GM18873 (cell line): ENCODE measurements around the gene TENM4.

Experiments used
- ATAC-seq: cut with Tn5 transposase; IDR thresholded peaks from one replicate; pipeline ENCODE4 v1.9.1; 2021; ENCODE audit warnings: mild to moderate bottlenecking, moderate library complexity, moderate number of reproducible peaks; ENCODE audit not compliant: unreplicated experiment, low FRiP score

Gene TENM4

GRCh38 chr11:79312617-79313529 is 128.0 kb downstream of the TENM4 start:
- no peak for ATAC-seq

- no peak for ATAC-seq
Measured at GRCh38 chr11:79311461-79311860, 129.4 kb downstream of the TENM4 start.

- ATAC-seq: no peak
Measured at GRCh38 chr11:79309407-79309806, 131.4 kb downstream of the TENM4 start.

- no peak for ATAC-seq
Measured at GRCh38 chr11:79308429-79308828, 132.4 kb downstream of the TENM4 start.

- ATAC-seq: no peak
Measured at GRCh38 chr11:79304599-79305212, 136.1 kb downstream of the TENM4 start.

GRCh38 chr11:79296141-79296540 is 144.7 kb downstream of the TENM4 start:
- ATAC-seq: no peak

GRCh38 chr11:79294845-79295731 is 145.7 kb downstream of the TENM4 start:
- no peak for ATAC-seq

- no peak for ATAC-seq
Measured at GRCh38 chr11:79291948-79292347, 148.9 kb downstream of the TENM4 start.

- no peak for ATAC-seq
Measured at GRCh38 chr11:79290761-79291160, 150.1 kb downstream of the TENM4 start.

GRCh38 chr11:79287952-79288351 is 152.9 kb downstream of the TENM4 start:
- ATAC-seq: no peak

GRCh38 chr11:79285756-79286155 is 155.1 kb downstream of the TENM4 start:
- no peak for ATAC-seq

GRCh38 chr11:79276736-79277325 is 164.0 kb downstream of the TENM4 start:
- ATAC-seq: no peak

- no peak for ATAC-seq
Measured at GRCh38 chr11:79274636-79275331, 166.0 kb downstream of the TENM4 start.

GRCh38 chr11:79273781-79274180 is 167.0 kb downstream of the TENM4 start:
- ATAC-seq: no peak

- no peak for ATAC-seq
Measured at GRCh38 chr11:79269611-79270307, 171.1 kb downstream of the TENM4 start.

GRCh38 chr11:79266396-79266795 is 174.4 kb downstream of the TENM4 start:
- ATAC-seq: no peak

GRCh38 chr11:79265756-79266322 is 175.0 kb downstream of the TENM4 start:
- ATAC-seq: no peak

GRCh38 chr11:79264284-79264683 is 176.5 kb downstream of the TENM4 start:
- ATAC-seq: no peak

GRCh38 chr11:79263001-79263400 is 177.8 kb downstream of the TENM4 start:
- no peak for ATAC-seq
